Right lung (tissue), 5 donors: ENCODE results near the gene RMI2. TPM values are rescaled to one million over a fixed set of nuclear protein-coding genes. Genes with fewer than 3 reads are reported as not detected.

Experiments used
- DNase-seq, 2 donors: peaks; one replicate each; pipeline ENCODE4 v3.0.0-alpha.2; 2013
- polyA plus RNA-seq, 5 donors: library from polyadenylated mRNA; unstranded; fragments of 120-200 nt; gene quantifications; one replicate each; pipeline versions ENCODE4 v1.2.1 to v1.2.3, GENCODE V29; 2013; ENCODE audit warnings: inconsistent platforms in 1 of 5, low replicate concordance in 1 of 5; ENCODE audit not compliant: insufficient read length in 5 of 5, insufficient read depth in 1 of 5

The RMI2 gene
- polyA plus RNA-seq, 5 donors = 19.9 to 31.1 (median 30.6) TPM

DNA sequence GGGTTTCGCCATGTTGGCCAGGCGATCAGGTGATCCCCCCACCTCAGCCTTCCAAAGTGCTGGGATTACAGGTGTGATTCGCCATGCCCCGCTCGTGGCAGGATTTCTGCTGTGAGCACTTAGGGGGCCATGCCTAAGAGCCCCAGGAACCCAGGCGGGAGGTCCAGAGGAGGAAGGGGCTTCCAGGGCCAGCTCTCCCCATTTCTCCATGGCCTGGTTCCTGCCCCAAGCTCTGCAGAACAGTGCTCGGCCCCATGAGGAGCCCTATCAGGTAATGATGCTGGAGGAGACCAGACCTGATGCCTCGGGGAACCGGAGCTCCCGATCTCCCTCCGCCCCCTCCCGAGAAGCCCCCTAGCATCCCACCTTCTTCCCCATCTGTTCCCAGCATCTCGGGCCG lies 53.6 kb downstream of the RMI2 start:
- no peak for DNase-seq

DNA sequence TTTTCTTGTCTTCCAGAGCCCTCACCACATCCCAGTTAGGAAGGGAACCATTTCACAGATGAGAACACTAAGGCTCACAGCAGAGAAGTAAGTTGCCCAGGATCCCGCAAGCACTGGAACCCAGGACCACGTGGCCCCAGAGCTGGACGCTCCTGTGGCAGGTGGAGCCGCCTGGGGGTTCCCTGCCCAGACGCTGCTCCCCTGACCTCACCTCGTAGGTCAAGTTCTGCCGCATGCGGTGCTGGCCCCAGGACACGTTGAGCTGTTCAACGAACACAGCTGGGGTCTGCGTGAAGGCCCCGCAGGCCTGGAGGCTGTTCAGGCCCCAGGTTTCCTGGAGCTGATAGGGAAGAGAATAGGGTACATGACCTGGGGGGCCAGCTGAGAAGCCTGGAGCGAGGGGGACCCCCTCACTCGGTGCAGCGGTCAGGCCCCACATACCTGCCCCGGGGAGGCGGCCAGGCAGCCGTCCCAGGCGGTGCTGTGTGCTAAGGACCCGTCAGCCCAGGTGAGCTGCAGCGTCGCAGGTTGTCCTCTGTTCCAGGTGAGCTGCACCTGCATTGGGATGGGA lies 54.1 kb downstream of the RMI2 start:
- no peak for DNase-seq

DNA sequence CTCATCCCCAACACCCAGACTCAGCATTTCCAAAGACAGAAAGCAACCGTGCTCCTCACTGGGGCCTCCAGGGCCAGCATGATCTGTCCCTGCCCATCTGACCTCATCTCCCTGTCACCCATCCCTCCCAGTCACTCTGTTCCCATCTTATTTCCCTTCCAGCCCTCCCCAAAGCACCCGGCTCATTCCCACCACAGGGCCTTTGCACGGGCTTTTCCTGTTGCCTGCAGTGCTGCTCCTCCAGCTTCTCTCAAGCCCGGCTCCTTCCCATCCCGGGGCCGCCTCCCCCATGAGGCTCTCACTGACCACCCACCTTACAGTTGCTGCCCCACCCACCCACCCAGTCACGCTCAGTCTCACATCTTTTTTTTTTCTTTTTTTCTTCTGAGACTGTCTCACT lies 54.8 kb downstream of the RMI2 start:
- DNase-seq = no peak

Other genes with a start within 250 kb of the RMI2 start
- 10 to 100 TPM; 13.0 to 31.0 (median 16.9) TPM for gene SOCS1, start 89.3 kb upstream of the RMI2 start, polyA plus RNA-seq
- not detected for gene TNP2, start 76.1 kb upstream of the RMI2 start, polyA plus RNA-seq
- not detected for gene PRM3, start 71.8 kb upstream of the RMI2 start, polyA plus RNA-seq
- gene PRM2, start 69.0 kb upstream of the RMI2 start, polyA plus RNA-seq = not detected
- not detected for gene PRM1, start 64.1 kb upstream of the RMI2 start, polyA plus RNA-seq
- 100 to 1,000 TPM; 111 to 130 (median 121) TPM for gene LITAF, start 241.5 kb downstream of the RMI2 start, polyA plus RNA-seq